Tibial nerve (tissue), 4 donors: ENCODE measurements around the gene ZNF324. TPM values are rescaled to one million over a fixed set of nuclear protein-coding genes. Genes with fewer than 3 reads are reported as not detected.

Experiments
- DNase-seq, 2 donors: peaks; one replicate each; pipeline ENCODE4 v3.0.0-alpha.2; 2019; ENCODE audit warnings: low spot score in 2 of 2
- H3K27ac ChIP-seq, 4 donors: fragments of 200-600 bp; sonication (generic) in 3 of 4; one replicate each; pipeline ENCODE4 v1.5.1; 2017 to 2019; ENCODE audit warnings: mild to moderate bottlenecking in 1 of 4
- H3K27me3 ChIP-seq, 2 donors: fragments of 200-600 bp; sonication (generic) in 1 of 2; one replicate each; pipeline versions ENCODE4 v1.5.1 to v1.6.0; 2017 to 2019
- H3K36me3 ChIP-seq, 3 donors: fragments of 200-600 bp; sonication (generic); one replicate each; pipeline ENCODE4 v1.5.1; 2018 to 2019
- H3K4me1 ChIP-seq, 4 donors: fragments of 200-600 bp; sonication (generic) in 3 of 4; one replicate each; pipeline ENCODE4 v1.5.1; 2017 to 2019
- H3K4me3 ChIP-seq, 4 donors: fragments of 200-600 bp; sonication (generic) in 3 of 4; one replicate each; pipeline ENCODE4 v1.5.1; 2017 to 2019; ENCODE audit warnings: mild to moderate bottlenecking in 1 of 4, moderate library complexity in 1 of 4
- H3K9me3 ChIP-seq, 4 donors: fragments of 200-600 bp; sonication (generic) in 3 of 4; one replicate each; pipeline ENCODE4 v1.5.1; 2017 to 2019
- EP300 ChIP-seq, 2 donors: sonication (generic); formaldehyde crosslinking; IDR thresholded peaks; one replicate each; pipeline ENCODE4 v1.6.1; 2017; ENCODE audit warnings: antibody characterized with exemption in 2 of 2, mild to moderate bottlenecking in 1 of 2
- POLR2A ChIP-seq, 2 donors: fragments of 450-650 bp; IDR thresholded peaks; one replicate each; pipeline ENCODE4 v1.6.1; 2017; ENCODE audit warnings: antibody characterized with exemption in 2 of 2, mild to moderate bottlenecking in 2 of 2, moderate library complexity in 2 of 2
- WGBS, 2 donors: methylation state at CpG; one replicate each; pipeline ENCODE4 v1.1.5; 2018; 5-methylcytosine and 5-hydroxymethylcytosine counted together
- small RNA-seq: library from RNA; depleted of rRNA; stranded (forward); fragments of <200 nt; gene quantifications from one replicate; pipeline ENCODE3, GENCODE V24; 2016
- total RNA-seq, 4 donors: library from RNA; depleted of rRNA; stranded (reverse); fragments of >200 nt; gene quantifications; one replicate each; pipeline ENCODE4 v1.1.0, GENCODE V29; 2016
- TF ChIP-seq, protein P1 (sequence below), 5 experiments: fragments of 200-600 bp in 3 of 5; fragments of 450-650 bp in 2 of 5; sonication (generic) in 3 of 5; IDR thresholded peaks; one replicate each; pipeline ENCODE4 v1.5.1; 2016 to 2019; ENCODE audit warnings: antibody characterized with exemption in 5 of 5, mild to moderate bottlenecking in 3 of 5, moderate library complexity in 2 of 5

ZNF324 gene
- total RNA-seq, 4 donors from 2014 or later: 23.6 to 33.5 (median 30.2) TPM

DNA sequence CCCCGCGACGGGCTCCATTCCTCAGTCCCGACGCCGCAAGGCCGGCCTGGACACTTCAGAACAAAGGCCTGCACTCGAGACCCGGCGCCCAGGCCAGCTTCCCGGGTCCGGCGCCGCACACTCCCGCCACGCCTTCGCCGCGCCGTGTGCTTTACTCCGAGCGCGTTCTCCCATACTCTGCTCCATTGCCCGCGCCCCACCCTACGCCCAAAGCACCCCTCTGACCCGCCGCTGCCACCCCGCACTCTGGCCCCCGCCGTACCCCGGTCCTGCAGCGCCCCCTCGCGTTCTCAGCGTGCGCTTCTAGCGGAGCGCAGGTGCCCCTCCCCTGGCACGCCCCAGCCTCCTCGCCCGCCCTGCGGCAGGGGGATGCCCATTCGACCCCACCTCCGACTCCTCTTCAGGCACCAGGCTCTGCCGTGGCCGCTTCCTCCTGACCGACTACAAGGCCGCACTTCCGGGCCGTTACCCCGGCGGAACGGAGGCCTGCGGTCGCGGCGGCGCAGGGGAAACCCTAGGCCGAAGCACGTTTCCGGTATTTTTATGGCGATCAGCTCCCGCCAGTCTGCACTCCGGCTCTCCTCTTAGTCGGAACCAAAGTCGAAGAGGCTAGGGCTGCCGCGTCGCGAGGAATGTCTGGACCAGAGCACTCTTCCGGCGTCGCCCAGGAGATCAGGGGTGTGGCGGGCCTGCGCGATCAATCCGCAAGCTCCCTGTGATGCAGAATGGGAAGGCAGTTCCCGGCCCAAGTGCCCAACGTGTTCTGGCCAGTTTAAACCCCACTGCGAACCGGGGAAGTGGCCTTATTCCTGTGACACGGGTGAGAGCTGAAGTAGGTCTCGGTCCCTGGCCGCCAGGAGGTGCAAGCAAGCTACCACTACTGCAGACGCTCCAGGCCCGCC, 52.7 kb downstream of the ZNF324 start, which contains the start of gene ZBTB45:
Gene ZBTB45 (minus strand): TSS at position 456 of the 902 bp plus-strand sequence. CDS start 2,137 bp downstream, outside the sequence.
- TF ChIP-seq, protein P1, sequence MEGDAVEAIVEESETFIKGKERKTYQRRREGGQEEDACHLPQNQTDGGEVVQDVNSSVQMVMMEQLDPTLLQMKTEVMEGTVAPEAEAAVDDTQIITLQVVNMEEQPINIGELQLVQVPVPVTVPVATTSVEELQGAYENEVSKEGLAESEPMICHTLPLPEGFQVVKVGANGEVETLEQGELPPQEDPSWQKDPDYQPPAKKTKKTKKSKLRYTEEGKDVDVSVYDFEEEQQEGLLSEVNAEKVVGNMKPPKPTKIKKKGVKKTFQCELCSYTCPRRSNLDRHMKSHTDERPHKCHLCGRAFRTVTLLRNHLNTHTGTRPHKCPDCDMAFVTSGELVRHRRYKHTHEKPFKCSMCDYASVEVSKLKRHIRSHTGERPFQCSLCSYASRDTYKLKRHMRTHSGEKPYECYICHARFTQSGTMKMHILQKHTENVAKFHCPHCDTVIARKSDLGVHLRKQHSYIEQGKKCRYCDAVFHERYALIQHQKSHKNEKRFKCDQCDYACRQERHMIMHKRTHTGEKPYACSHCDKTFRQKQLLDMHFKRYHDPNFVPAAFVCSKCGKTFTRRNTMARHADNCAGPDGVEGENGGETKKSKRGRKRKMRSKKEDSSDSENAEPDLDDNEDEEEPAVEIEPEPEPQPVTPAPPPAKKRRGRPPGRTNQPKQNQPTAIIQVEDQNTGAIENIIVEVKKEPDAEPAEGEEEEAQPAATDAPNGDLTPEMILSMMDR (IDR thresholded peaks at IDR 0.05): peak; percentile 68 to 97 (median 81)
- TF ChIP-seq POLR2A (IDR thresholded peaks at IDR 0.05): peak; percentile 60 to 70
- TF ChIP-seq EP300 (IDR thresholded peaks at IDR 0.05): peak; percentile 90 to 96
- H3K27me3 ChIP-seq: no peaks in the 10 kb centered on the region
- peaks cover 3 to 50% (median 20%) of the 10 kb centered on the region in 4 donors for H3K4me1 ChIP-seq
- H3K36me3 ChIP-seq: peaks cover 0 to 27% (median 12%) of the 10 kb centered on the region in 3 donors
- H3K9me3 ChIP-seq: no peaks in the 10 kb centered on the region
- H3K4me3 ChIP-seq: peak within 1 kb of the TSS; percentile 64 to 88 (median 64)
- H3K27ac ChIP-seq: peak within 1 kb of the TSS; percentile 85 to 98 (median 94)
- 0% methylated on average over 59 to 62 of the region's 87 CpGs for WGBS, 2 donors
- DNase-seq: peak; percentile 84 to 86

DNA sequence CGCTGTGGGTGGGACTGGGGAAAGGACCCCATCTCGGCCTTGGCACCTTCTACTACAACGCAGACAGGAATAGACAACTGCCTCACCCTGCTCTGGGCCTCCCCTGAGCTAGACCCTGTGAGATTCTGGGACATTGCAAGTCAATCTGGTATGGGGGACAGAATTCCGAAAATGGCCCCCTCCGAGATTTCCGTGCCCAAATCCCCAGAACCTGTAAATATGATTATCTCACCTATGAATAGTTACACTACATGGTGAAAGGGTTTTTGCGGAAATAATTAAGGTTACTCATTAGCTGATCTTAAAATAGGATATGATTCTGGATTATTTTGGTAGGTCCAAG, 53.3 kb downstream of the ZNF324 start:
- H3K4me3 ChIP-seq: peak overlapping the region; percentile 64 to 88 (median 64)
- H3K27me3 ChIP-seq: no peaks in the 10 kb centered on the region
- no peaks in the 10 kb centered on the region for H3K9me3 ChIP-seq
- peaks cover 3 to 44% (median 20%) of the 10 kb centered on the region in 4 donors for H3K4me1 ChIP-seq
- peaks cover 0 to 26% (median 12%) of the 10 kb centered on the region in 3 donors for H3K36me3 ChIP-seq
- 6 to 14% methylated on average over 6 to 7 of the region's 7 CpGs for WGBS, 2 donors
- DNase-seq: no peak
- H3K27ac ChIP-seq: peak overlapping the region; percentile 85 to 98 (median 94)
- TF ChIP-seq, protein P1 (IDR thresholded peaks at IDR 0.05): no peak
- no peak for TF ChIP-seq POLR2A (IDR thresholded peaks at IDR 0.05)
- TF ChIP-seq EP300 (IDR thresholded peaks at IDR 0.05): no peak

DNA sequence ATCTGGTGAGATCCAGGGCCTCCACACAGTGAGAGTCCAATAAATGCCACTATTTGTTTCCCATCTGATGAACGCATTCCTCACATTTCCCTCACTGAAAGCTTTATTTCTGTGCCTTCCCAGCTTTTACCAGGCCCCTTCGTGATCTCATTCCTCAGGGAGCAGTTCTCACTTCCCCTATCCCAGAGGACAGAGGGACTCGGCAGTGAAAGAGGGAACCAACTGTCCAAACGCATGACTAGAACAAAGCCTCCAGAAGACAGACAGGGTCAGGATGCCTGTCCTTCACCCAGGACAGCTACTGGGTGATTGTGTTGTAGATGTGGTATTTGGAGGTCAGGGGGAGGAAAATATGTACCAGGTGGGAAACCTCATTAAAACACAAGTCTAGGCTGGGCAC, 54.8 kb downstream of the ZNF324 start:
- Histone ChIP-seq H3K27me3 (no peaks in the 10 kb centered on the region), H3K4me3 (no peak overlapping the region), H3K36me3 (peaks cover 0 to 12% (median 5%) of the 10 kb centered on the region in 3 donors), H3K9me3 (no peaks in the 10 kb centered on the region), H3K4me1 (peaks cover 3 to 30% (median 20%) of the 10 kb centered on the region in 4 donors), H3K27ac (peak overlapping the region in 1 of 4 donors; percentile 20)
- no peak for TF ChIP-seq EP300 (IDR thresholded peaks at IDR 0.05)
- DNase-seq: no peak
- WGBS, 2 donors: 17% methylated on average over 4 of the region's 4 CpGs

DNA sequence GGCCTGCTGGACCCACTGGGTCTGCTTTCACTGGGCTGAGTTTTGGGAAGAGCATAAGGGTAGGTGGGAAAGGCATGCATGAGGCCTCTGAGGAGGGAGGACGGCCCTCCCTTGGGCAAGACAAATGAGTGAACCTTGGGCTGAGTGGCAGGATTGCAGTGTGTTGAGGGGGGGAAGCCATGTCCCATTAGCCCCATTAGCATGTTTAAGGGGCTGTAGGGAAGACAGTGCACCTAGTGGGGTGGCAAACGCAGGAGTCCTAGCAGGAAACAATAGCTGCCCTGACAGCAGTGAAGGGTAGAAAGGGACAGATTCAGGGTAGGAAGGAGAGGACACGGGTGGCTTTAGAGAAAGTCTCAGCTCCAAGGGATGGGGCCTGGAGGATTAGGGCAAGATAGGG, 55.8 kb downstream of the ZNF324 start:
- WGBS, 2 donors: 88% methylated on average over 3 of the region's 3 CpGs
- H3K4me3 ChIP-seq: no peak overlapping the region
- H3K4me1 ChIP-seq: peaks cover 3 to 20% (median 17%) of the 10 kb centered on the region in 4 donors
- no peak for TF ChIP-seq POLR2A (IDR thresholded peaks at IDR 0.05)
- TF ChIP-seq, protein P1 (IDR thresholded peaks at IDR 0.05): no peak
- TF ChIP-seq EP300 (IDR thresholded peaks at IDR 0.05): no peak
- no peak overlapping the region for H3K27ac ChIP-seq
- H3K9me3 ChIP-seq: no peaks in the 10 kb centered on the region
- no peak for DNase-seq
- no peaks in the 10 kb centered on the region for H3K27me3 ChIP-seq
- peaks cover 0 to under 1% (median 0%) of the 10 kb centered on the region in 3 donors for H3K36me3 ChIP-seq

Small RNA genes within 50 kb of the gene (small RNA-seq; reads per million reads assigned to genes)
- gene RN7SL693P: not detected
- not detected for gene RNU6-1337P

Other genes starting within 250 kb of the ZNF324 start
- gene ZNF544, start 238.2 kb upstream of the ZNF324 start, total RNA-seq: 10 to 100 TPM; 35.2 to 55.2 (median 53.3) TPM
- gene ZNF8, start 188.1 kb upstream of the ZNF324 start, total RNA-seq: 10 to 100 TPM in 1 of 4 donors, 1 to 10 TPM in 3; 8.0 to 11.2 (median 8.6) TPM
- gene ERVK3-1, start 161.7 kb upstream of the ZNF324 start, total RNA-seq: 10 to 100 TPM; 30.0 to 59.2 (median 45.9) TPM
- gene ZSCAN22, start 140.1 kb upstream of the ZNF324 start, total RNA-seq: 1 to 10 TPM; 2.2 to 4.8 (median 4.2) TPM
- gene A1BG, start 113.6 kb upstream of the ZNF324 start, total RNA-seq: 100 to 1,000 TPM in 1 of 4 donors, 10 to 100 TPM in 3; 86.1 to 165 (median 97.6) TPM
- 1 to 10 TPM; 2.9 to 6.5 (median 3.9) TPM for gene ZNF497, start 104.3 kb upstream of the ZNF324 start, total RNA-seq
- 1 to 10 TPM; 1.3 to 6.9 (median 2.6) TPM for gene ZNF837, start 86.0 kb upstream of the ZNF324 start, total RNA-seq
- gene RPS5, start 79.8 kb upstream of the ZNF324 start, total RNA-seq: 1,000 to 10,000 TPM; 1,161 to 1,574 (median 1,263) TPM
- gene RNF225, start 71.4 kb upstream of the ZNF324 start, total RNA-seq: not detected
- 10 to 100 TPM; 16.4 to 24.6 (median 20.9) TPM for gene ZNF584, start 58.4 kb upstream of the ZNF324 start, total RNA-seq
- gene ZNF132, start 26.9 kb upstream of the ZNF324 start, total RNA-seq: 10 to 100 TPM in 2 of 4 donors, 1 to 10 TPM in 2; 5.0 to 12.6 (median 8.2) TPM
- gene ZNF324B, start 15.5 kb upstream of the ZNF324 start, total RNA-seq: 10 to 100 TPM; 13.6 to 23.4 (median 15.5) TPM
- 10 to 100 TPM; 18.4 to 31.6 (median 26.2) TPM for gene ZNF446, start 9.3 kb downstream of the ZNF324 start, total RNA-seq
- 10 to 100 TPM; 10.5 to 17.7 (median 13.4) TPM for gene SLC27A5, start 44.9 kb downstream of the ZNF324 start, total RNA-seq
- gene ZBTB45, start 52.7 kb downstream of the ZNF324 start, total RNA-seq: 10 to 100 TPM in 3 of 4 donors, 1 to 10 TPM in 1; 9.8 to 16.5 (median 12.6) TPM
- 100 to 1,000 TPM; 136 to 299 (median 159) TPM for gene TRIM28, start 77.0 kb downstream of the ZNF324 start, total RNA-seq
- 100 to 1,000 TPM in 3 of 4 donors, 10 to 100 TPM in 1; 90.0 to 146 (median 128) TPM for gene CHMP2A, start 88.0 kb downstream of the ZNF324 start, total RNA-seq
- 10 to 100 TPM; 18.4 to 38.2 (median 29.4) TPM for gene UBE2M, start 91.5 kb downstream of the ZNF324 start, total RNA-seq
- gene MZF1, start 106.3 kb downstream of the ZNF324 start, total RNA-seq: 10 to 100 TPM; 41.6 to 88.8 (median 52.5) TPM